ENCODE results near the gene REM2.

GRCh38 chr14:22865424-22866405, 17.3 kb upstream of the REM2 start:
- peak; percentile 66 for TF ChIP-seq CTCF (IDR thresholded peaks at IDR 0.05; ENCODE audit: low read depth, low read length, poor library complexity, severe bottlenecking)
- TF ChIP-seq EZH2phosphoT487 (IDR thresholded peaks at IDR 0.05; ENCODE audit: borderline replicate concordance, low read length) = no peak

Data from DOHH2 (cell line).